ENCODE data around the gene TTC34.

DNA sequence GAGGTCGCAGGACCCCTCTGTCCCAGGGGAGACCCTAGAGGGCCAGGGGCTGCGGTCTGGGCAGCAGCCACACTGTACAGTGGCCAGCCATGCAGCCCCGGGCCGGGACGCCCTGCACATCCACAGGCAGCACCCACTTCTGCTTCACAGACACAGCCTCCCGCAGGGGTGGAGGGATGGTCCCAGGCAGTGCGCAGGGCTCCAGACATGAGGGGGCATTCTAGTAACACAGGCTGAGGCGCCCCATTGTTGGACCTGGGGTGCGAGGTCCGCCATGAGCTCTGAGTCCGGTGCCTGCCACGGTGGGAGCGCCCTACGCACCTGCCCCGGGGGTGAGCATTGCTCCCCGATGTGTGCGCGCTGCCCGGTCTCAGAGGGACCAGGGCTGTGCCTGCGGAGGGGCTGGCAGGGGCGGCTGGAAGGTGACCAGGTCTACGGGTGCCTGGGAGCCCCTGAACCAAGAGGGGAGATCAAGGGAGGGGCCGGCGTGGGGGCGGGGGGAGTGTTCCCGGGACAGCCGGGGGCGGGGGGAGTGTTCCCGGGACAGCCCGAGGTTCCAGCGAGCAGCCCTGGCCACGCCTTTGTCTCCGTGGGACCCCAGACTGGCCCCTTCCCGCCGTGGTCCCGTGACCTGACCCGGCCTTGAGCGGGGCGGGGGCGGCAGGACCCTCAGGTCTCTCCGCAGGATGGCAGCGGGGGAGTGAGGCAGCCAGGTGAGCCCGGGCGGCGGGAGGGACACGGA is 173.1 kb downstream of the TTC34 start:
- TF ChIP-seq POLR2A (IDR thresholded peaks at IDR 0.05; ENCODE audit: low read depth, low read length) (no peak), TAF1 (IDR thresholded peaks at IDR 0.05; ENCODE audit: low read depth, low read length) (no peak), POLR2AphosphoS5 (IDR thresholded peaks at IDR 0.05; ENCODE audit: low read depth, low read length) (no peak), SPI1 (IDR thresholded peaks at IDR 0.05; ENCODE audit: low read depth, low read length) (no peak), POU2F2 (IDR thresholded peaks at IDR 0.05; ENCODE audit: low read depth, low read length) (no peak)
